ENCODE results near the gene SORT1. TPM values are rescaled to one million over a fixed set of nuclear protein-coding genes. Genes with fewer than 3 reads are reported as not detected.

The SORT1 gene
- total RNA-seq, 1 experiment from 2014 or later: 47.9 TPM

DNA sequence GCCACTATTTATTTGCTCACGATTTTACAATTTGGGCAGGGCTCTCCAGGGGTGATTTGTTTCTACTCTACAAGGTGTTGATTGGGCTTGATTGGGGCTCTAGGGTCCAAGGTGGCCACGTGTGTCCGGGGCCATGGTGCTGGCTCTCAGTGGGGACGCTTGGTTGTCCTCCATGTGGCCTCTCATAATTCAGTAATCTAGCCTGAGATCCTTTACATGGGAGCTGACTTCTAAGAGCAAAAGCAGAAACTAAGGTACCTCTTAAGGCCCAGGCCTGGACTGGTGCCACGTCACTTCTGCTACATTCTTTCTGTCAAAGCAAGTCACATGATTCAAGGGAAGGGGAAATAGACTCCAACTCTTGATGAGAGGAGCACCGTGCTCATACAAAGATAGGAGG is 106.7 kb downstream of the SORT1 start:
- H3K9me3 ChIP-seq (ENCODE audit: control insufficient read depth, low read depth, low read length): no peaks in the 10 kb centered on the region
- H3T11ph ChIP-seq (ENCODE audit: low read length): no peak overlapping the region
- Mint-ChIP-seq H3K27me3 (ENCODE audit: low read depth) (peaks cover 3% of the 10 kb centered on the region), H3K4me1 (peaks cover 9 to 12% of the 10 kb centered on the region in 2 experiments), H3K9me3 (peaks cover 0 to under 1% of the 10 kb centered on the region in 2 experiments; a peak in 3 of 5 replicates), H3K36me3 (ENCODE audit: insufficient read depth in 1 of 3, low read depth in 3 of 3) (no peaks in the 10 kb centered on the region), H3K4me3 (no peak overlapping the region), H3K27ac (no peak overlapping the region)
- H4K8ac ChIP-seq (replicated peaks; ENCODE audit: insufficient read length, low read depth, low read length): no peak overlapping the region
- H2BK15ac ChIP-seq (ENCODE audit: low read depth, low read length): no peak overlapping the region
- H3K4ac ChIP-seq (ENCODE audit: low read depth, low read length): no peak overlapping the region
- H2BK20ac ChIP-seq (ENCODE audit: low read depth, low read length, poor library complexity, severe bottlenecking): no peak overlapping the region
- no peak overlapping the region for H3K18ac ChIP-seq (ENCODE audit: insufficient read length, low read depth, low read length)
- no peak overlapping the region for H3K9ac ChIP-seq (ENCODE audit: extremely low read depth, insufficient read length, low read length)
- TF ChIP-seq, protein P1, sequence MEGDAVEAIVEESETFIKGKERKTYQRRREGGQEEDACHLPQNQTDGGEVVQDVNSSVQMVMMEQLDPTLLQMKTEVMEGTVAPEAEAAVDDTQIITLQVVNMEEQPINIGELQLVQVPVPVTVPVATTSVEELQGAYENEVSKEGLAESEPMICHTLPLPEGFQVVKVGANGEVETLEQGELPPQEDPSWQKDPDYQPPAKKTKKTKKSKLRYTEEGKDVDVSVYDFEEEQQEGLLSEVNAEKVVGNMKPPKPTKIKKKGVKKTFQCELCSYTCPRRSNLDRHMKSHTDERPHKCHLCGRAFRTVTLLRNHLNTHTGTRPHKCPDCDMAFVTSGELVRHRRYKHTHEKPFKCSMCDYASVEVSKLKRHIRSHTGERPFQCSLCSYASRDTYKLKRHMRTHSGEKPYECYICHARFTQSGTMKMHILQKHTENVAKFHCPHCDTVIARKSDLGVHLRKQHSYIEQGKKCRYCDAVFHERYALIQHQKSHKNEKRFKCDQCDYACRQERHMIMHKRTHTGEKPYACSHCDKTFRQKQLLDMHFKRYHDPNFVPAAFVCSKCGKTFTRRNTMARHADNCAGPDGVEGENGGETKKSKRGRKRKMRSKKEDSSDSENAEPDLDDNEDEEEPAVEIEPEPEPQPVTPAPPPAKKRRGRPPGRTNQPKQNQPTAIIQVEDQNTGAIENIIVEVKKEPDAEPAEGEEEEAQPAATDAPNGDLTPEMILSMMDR (conservative IDR thresholded peaks at IDR 0.05): no peak
- H2BK5ac ChIP-seq (ENCODE audit: insufficient read length, low read length): no peak overlapping the region
- H4K20me1 ChIP-seq (ENCODE audit: control insufficient read depth, insufficient read depth, insufficient read length): no peaks in the 10 kb centered on the region
- no peak overlapping the region for H3K23ac ChIP-seq (ENCODE audit: insufficient read length, low read depth, low read length)
- no peak overlapping the region for H4K91ac ChIP-seq (ENCODE audit: insufficient read length, low read depth, low read length)
- H2BK12ac ChIP-seq (ENCODE audit: insufficient read length, low read depth, low read length): no peak overlapping the region
- H3K27me3 ChIP-seq (ENCODE audit: insufficient read depth, low read length): no peaks in the 10 kb centered on the region
- no peak overlapping the region for H3K4me2 ChIP-seq (ENCODE audit: insufficient read depth, insufficient read length, low read length)
- no peak overlapping the region for H2BK120ac ChIP-seq (ENCODE audit: low read depth, low read length, poor library complexity, severe bottlenecking)
- H3K79me1 ChIP-seq (ENCODE audit: insufficient read depth, low read depth, low read length, poor library complexity, severe bottlenecking): no peaks in the 10 kb centered on the region
- H2AK5ac ChIP-seq (ENCODE audit: insufficient read length, low read length): no peak overlapping the region
- H3K14ac ChIP-seq (ENCODE audit: insufficient read depth, low read length): no peak overlapping the region
- no peak overlapping the region for H4K5ac ChIP-seq (ENCODE audit: insufficient read length, low read depth, low read length)
- no peaks in the 10 kb centered on the region for H3K23me2 ChIP-seq (ENCODE audit: insufficient read length, low read depth, low read length, poor library complexity, severe bottlenecking)
- no peak overlapping the region for H3K27ac ChIP-seq (ENCODE audit: insufficient read length, low read depth, low read length)
- no peaks in the 10 kb centered on the region for H3K4me1 ChIP-seq (ENCODE audit: insufficient read depth, low read length)
- DNase-seq: no peak
- no CpG with 5 or more reads among the region's 6 CpGs for WGBS (ENCODE audit: extremely low coverage, insufficient read length, low lambda C conversion rate)
- no peak overlapping the region for H3K56ac ChIP-seq (ENCODE audit: insufficient read length, low read depth, low read length)
- no peak overlapping the region for H2AFZ ChIP-seq (ENCODE audit: low read length)
- H3K79me2 ChIP-seq (ENCODE audit: insufficient read depth, low read length): no peaks in the 10 kb centered on the region
